Keratinocyte (primary cell): ENCODE results near the gene RNASE13. TPM values are rescaled to one million over a fixed set of nuclear protein-coding genes. Genes with fewer than 3 reads are reported as not detected.

Experiments used
- DNase-seq: peaks from one replicate; pipeline ENCODE4 v3.0.0-alpha.2; 2011; ENCODE audit warnings: low read depth, missing footprints, low spot score
- FAIRE-seq: peaks from 2 replicates; lab custom pipeline; 2011; peaks lifted over from hg19 to GRCh38; lab: Jason Lieb, UNC
- H2AFZ ChIP-seq: 2 replicates; pipeline ENCODE4 v1.6.0; 2012; ENCODE audit warnings: low read length, control low read depth, inconsistent platforms; ENCODE audit not compliant: control insufficient read depth
- H3K27ac ChIP-seq: 2 replicates; pipeline ENCODE4 v1.5.1; 2011; ENCODE audit warnings: low read length; ENCODE audit not compliant: control insufficient read depth, insufficient read depth
- H3K27me3 ChIP-seq: 3 replicates; pipeline ENCODE4 v1.6.0; 2011; ENCODE audit warnings: low read length; ENCODE audit not compliant: control insufficient read depth, insufficient read depth; ENCODE audit errors: extremely low read depth
- H3K36me3 ChIP-seq, 2 experiments: 2 replicates in 1 of 2; 3 replicates in 1 of 2; pipeline ENCODE4 v1.5.1; 2011; ENCODE audit warnings: low read length in 2 of 2, mild to moderate bottlenecking in 1 of 2; ENCODE audit not compliant: control insufficient read depth in 2 of 2, insufficient read depth in 2 of 2; ENCODE audit errors: extremely low read depth in 1 of 2
- H3K4me1 ChIP-seq: 3 replicates; pipeline ENCODE4 v1.5.1; 2011; ENCODE audit warnings: low read length; ENCODE audit not compliant: control insufficient read depth, insufficient read depth; ENCODE audit errors: extremely low read depth
- H3K4me2 ChIP-seq: 3 replicates; pipeline ENCODE4 v1.6.0; 2011; ENCODE audit warnings: low read depth, low read length; ENCODE audit not compliant: control insufficient read depth, insufficient read depth; ENCODE audit errors: extremely low read depth
- H3K4me3 ChIP-seq, 3 experiments: fragments of 200-600 bp in 1 of 3; sonication (generic) in 1 of 3; 2 replicates in 2 of 3; 3 replicates in 1 of 3; pipeline ENCODE4 v1.5.1; 2011 to 2016; ENCODE audit warnings: low read length in 3 of 3, mild to moderate bottlenecking in 3 of 3, control low read depth in 2 of 3, inconsistent platforms in 1 of 3, low read depth in 1 of 3, mixed read lengths in 1 of 3, mixed run types in 1 of 3, moderate library complexity in 1 of 3; ENCODE audit not compliant: control insufficient read depth in 2 of 3, insufficient read depth in 2 of 3; ENCODE audit errors: extremely low read depth in 1 of 3
- H3K79me2 ChIP-seq: 2 replicates; pipeline ENCODE4 v1.6.0; 2012; ENCODE audit warnings: low read length; ENCODE audit not compliant: control insufficient read depth, insufficient read depth
- H3K9ac ChIP-seq: 3 replicates; pipeline ENCODE4 v1.6.0; 2011; ENCODE audit warnings: low read length; ENCODE audit not compliant: control insufficient read depth, insufficient read depth; ENCODE audit errors: extremely low read depth
- H3K9me1 ChIP-seq: 3 replicates; pipeline ENCODE4 v1.6.0; 2011; ENCODE audit warnings: low read length; ENCODE audit not compliant: control insufficient read depth, insufficient read depth; ENCODE audit errors: extremely low read depth
- H3K9me3 ChIP-seq: 2 replicates; pipeline ENCODE4 v1.5.1; 2012; ENCODE audit warnings: low read depth, low read length; ENCODE audit not compliant: control insufficient read depth
- H4K20me1 ChIP-seq: 3 replicates; pipeline ENCODE4 v1.6.0; 2011; ENCODE audit warnings: low read length; ENCODE audit not compliant: control insufficient read depth, insufficient read depth; ENCODE audit errors: extremely low read depth
- CTCF ChIP-seq, 3 experiments: IDR thresholded peaks in 1 of 3; conservative IDR thresholded peaks in 1 of 3; optimal IDR thresholded peaks in 1 of 3; 2 replicates in 2 of 3; 3 replicates in 1 of 3; pipeline versions ENCODE3 to v1.5.1; 2011; ENCODE audit warnings: low read length in 3 of 3, mild to moderate bottlenecking in 3 of 3, moderate library complexity in 2 of 3, control low read depth in 1 of 3, inconsistent platforms in 1 of 3; ENCODE audit not compliant: insufficient read depth in 2 of 3; ENCODE audit errors: extremely low read depth in 1 of 3
- EZH2 ChIP-seq: IDR thresholded peaks from one replicate; pipeline ENCODE4 v1.6.1; 2012; ENCODE audit warnings: inconsistent platforms, mild to moderate bottlenecking, low read length, moderate library complexity
- dilution Hi-C: fragments of 300-500 bp; cut with MboI; formaldehyde crosslinking; loops from one replicate; pipeline ENCODE4 v1.7.0; 2020; ENCODE audit warnings: low sequenced_read_pairs; ENCODE audit not compliant: extremely low pct_ligation_motif_present
- polyA plus RNA-seq, 5 experiments: library from polyadenylated mRNA; depleted of rRNA in 3 of 5; stranded (reverse) in 3 of 5; stranded (forward) in 1 of 5; unstranded in 1 of 5; fragments of >200 nt; gene quantifications; 1 replicate in 1 of 5; 2 replicates in 3 of 5; 3 replicates in 1 of 5; pipeline versions ENCODE4 v1.2.1 to v1.2.3, GENCODE V29; 2011 to 2012; ENCODE audit warnings: missing spikeins in 2 of 5, low read depth in 1 of 5, low replicate concordance in 1 of 5

The RNASE13 gene
- polyA plus RNA-seq, 1 donor (not counting 4 experiments of a cell fraction or from before 2014, with no cell fraction given), result not detected

DNA sequence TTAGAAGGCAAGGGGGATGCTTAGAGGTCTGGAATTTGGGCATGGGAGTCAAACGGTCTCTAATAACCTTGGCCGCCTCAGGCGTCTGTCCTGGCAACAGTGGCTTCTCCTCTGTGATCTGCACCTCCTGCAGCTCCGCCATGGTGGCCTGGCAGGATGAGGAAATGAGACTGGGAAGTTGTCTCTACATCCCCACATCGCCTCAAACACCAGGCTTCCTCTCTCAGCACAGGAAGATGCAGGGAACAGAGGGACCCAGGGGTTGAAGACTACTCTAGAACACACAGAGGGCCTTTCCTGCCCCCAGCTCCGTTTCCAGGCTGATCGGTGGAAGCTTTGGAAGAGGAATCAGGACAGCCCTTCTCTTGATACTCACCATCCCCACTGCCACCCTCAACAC is 11.4 kb downstream of the RNASE13 start:
- H3K9me3 ChIP-seq, result no peaks in the 10 kb centered on the region
- TF ChIP-seq EZH2 (no peak), CTCF (optimal IDR thresholded peaks at IDR 0.05 in 1 of 3, IDR thresholded peaks at IDR 0.05 in 1 of 3, conservative IDR thresholded peaks at IDR 0.05 in 1 of 3; ENCODE audit: extremely low read depth in 1 of 3, insufficient read depth in 2 of 3, low read length in 3 of 3) (no peak)
- H3K4me2 ChIP-seq, result no peak overlapping the region
- no peak overlapping the region for H3K9ac ChIP-seq
- peaks cover 6% of the 10 kb centered on the region for H3K4me1 ChIP-seq
- H3K4me3 ChIP-seq, result no peak overlapping the region
- H2AFZ ChIP-seq, result no peak overlapping the region
- DNase-seq, result no peak
- H4K20me1 ChIP-seq, result no peaks in the 10 kb centered on the region
- dilution Hi-C loops, result no loop called here
- no peaks in the 10 kb centered on the region for H3K9me1 ChIP-seq
- peaks cover 17% of the 10 kb centered on the region for H3K27me3 ChIP-seq
- H3K27ac ChIP-seq, result no peak overlapping the region
- H3K79me2 ChIP-seq, result no peaks in the 10 kb centered on the region
- no peak for FAIRE-seq
- no peaks in the 10 kb centered on the region for H3K36me3 ChIP-seq

- H3K9ac ChIP-seq, result no peak overlapping the region
- FAIRE-seq (no peak), DNase-seq (no peak)
- peaks cover 6% of the 10 kb centered on the region for H3K4me1 ChIP-seq
- no peaks in the 10 kb centered on the region for H3K79me2 ChIP-seq
- H3K9me3 ChIP-seq, result no peaks in the 10 kb centered on the region
- H2AFZ ChIP-seq, result no peak overlapping the region
- dilution Hi-C loops, result no loop called here
- no peak overlapping the region for H3K4me3 ChIP-seq
- H3K27me3 ChIP-seq, result peaks cover 17% of the 10 kb centered on the region
- H3K36me3 ChIP-seq, result no peaks in the 10 kb centered on the region
- H4K20me1 ChIP-seq, result no peaks in the 10 kb centered on the region
- TF ChIP-seq EZH2 (no peak), CTCF (optimal IDR thresholded peaks at IDR 0.05 in 1 of 3, IDR thresholded peaks at IDR 0.05 in 1 of 3, conservative IDR thresholded peaks at IDR 0.05 in 1 of 3; ENCODE audit: extremely low read depth in 1 of 3, insufficient read depth in 2 of 3, low read length in 3 of 3) (no peak)
- no peak overlapping the region for H3K27ac ChIP-seq
- no peak overlapping the region for H3K4me2 ChIP-seq
- H3K9me1 ChIP-seq, result no peaks in the 10 kb centered on the region
Measured at GRCh38 chr14:21022686-21023085, 11.9 kb downstream of the RNASE13 start.
